HEK293 (cell line): ENCODE measurements around the gene HMGA1.
A peak's percentile ranks its signal among the peaks of the same experiment; 100 is the strongest.

ENCODE experiments used
- GLIS2 ChIP-seq: fragments of 450-650 bp; formaldehyde crosslinking; IDR thresholded peaks from 2 replicates; pipeline ENCODE4 v1.5.1; 2016; ENCODE audit warnings: missing biosample characterization, missing genetic modification characterization
- KLF1 ChIP-seq: fragments of 450-650 bp; formaldehyde crosslinking; IDR thresholded peaks from 2 replicates; pipeline ENCODE4 v1.5.1; 2016; ENCODE audit warnings: missing biosample characterization, missing genetic modification characterization
- SP7 ChIP-seq: fragments of 450-650 bp; formaldehyde crosslinking; IDR thresholded peaks from 2 replicates; pipeline ENCODE4 v1.5.1; 2016; ENCODE audit warnings: missing biosample characterization, missing genetic modification characterization
- TCF7L2 ChIP-seq: IDR thresholded peaks from 2 replicates; pipeline ENCODE4 v1.6.1; 2011; ENCODE audit warnings: low read depth, mild to moderate bottlenecking, inconsistent platforms, low read length, moderate library complexity, borderline replicate concordance
- ZBTB17 ChIP-seq: fragments of 450-650 bp; formaldehyde crosslinking; IDR thresholded peaks from 2 replicates; pipeline ENCODE4 v1.5.1; 2016; ENCODE audit warnings: missing biosample characterization, missing genetic modification characterization
- ZBTB48 ChIP-seq: fragments of 450-650 bp; formaldehyde crosslinking; IDR thresholded peaks from 2 replicates; pipeline ENCODE4 v1.5.1; 2016; ENCODE audit warnings: missing biosample characterization, missing genetic modification characterization
- ZFHX2 ChIP-seq: fragments of 450-650 bp; formaldehyde crosslinking; conservative IDR thresholded peaks from 2 replicates; pipeline ENCODE4 v1.5.1; 2016; ENCODE audit warnings: missing biosample characterization, missing genetic modification characterization
- ZFP69B ChIP-seq: fragments of 450-650 bp; formaldehyde crosslinking; IDR thresholded peaks from 2 replicates; pipeline ENCODE4 v1.5.1; 2016; ENCODE audit warnings: missing biosample characterization, missing genetic modification characterization
- ZNF426 ChIP-seq: fragments of 450-650 bp; formaldehyde crosslinking; IDR thresholded peaks from 2 replicates; pipeline ENCODE4 v1.5.1; 2017; ENCODE audit warnings: missing biosample characterization, missing genetic modification characterization, mild to moderate bottlenecking, inconsistent platforms, moderate library complexity
- ZNF501 ChIP-seq: fragments of 450-650 bp; formaldehyde crosslinking; IDR thresholded peaks from 2 replicates; pipeline ENCODE4 v1.5.1; 2016; ENCODE audit warnings: missing biosample characterization, missing genetic modification characterization
- ZNF549 ChIP-seq: fragments of 450-650 bp; IDR thresholded peaks from 2 replicates; pipeline ENCODE4 v1.5.1; 2018; ENCODE audit warnings: missing biosample characterization, missing genetic modification characterization, mild to moderate bottlenecking, inconsistent platforms, moderate library complexity
- ZNF626 ChIP-seq: fragments of 450-650 bp; sonication (Bioruptor Pico); formaldehyde crosslinking; IDR thresholded peaks from 2 replicates; pipeline ENCODE4 v1.5.1; 2018; ENCODE audit warnings: missing biosample characterization, missing genetic modification characterization, inconsistent platforms
- ZNF654 ChIP-seq: fragments of 450-650 bp; formaldehyde crosslinking; IDR thresholded peaks from 2 replicates; pipeline ENCODE4 v1.5.1; 2016; ENCODE audit warnings: low read depth, missing biosample characterization, missing genetic modification characterization
- ZNF707 ChIP-seq: fragments of 450-650 bp; formaldehyde crosslinking; IDR thresholded peaks from 2 replicates; pipeline ENCODE4 v1.5.1; 2016; ENCODE audit warnings: missing biosample characterization, missing genetic modification characterization
- ZNF843 ChIP-seq: fragments of 450-650 bp; formaldehyde crosslinking; IDR thresholded peaks from 2 replicates; pipeline ENCODE4 v1.5.1; 2016; ENCODE audit warnings: missing biosample characterization, missing genetic modification characterization
- ZSCAN30 ChIP-seq: fragments of 450-650 bp; IDR thresholded peaks from 2 replicates; pipeline ENCODE4 v1.5.1; 2018; ENCODE audit warnings: missing biosample characterization, mild to moderate bottlenecking, missing genetic modification characterization, moderate library complexity
- TF ChIP-seq, protein P1 (sequence below): fragments of 450-650 bp; formaldehyde crosslinking; IDR thresholded peaks from 2 replicates; pipeline ENCODE4 v1.5.1; 2016; ENCODE audit warnings: missing biosample characterization, missing genetic modification characterization
- TF ChIP-seq, protein P2 (sequence below): fragments of 450-650 bp; formaldehyde crosslinking; IDR thresholded peaks from 2 replicates; pipeline ENCODE4 v1.5.1; 2016; ENCODE audit warnings: missing biosample characterization, missing genetic modification characterization, borderline replicate concordance
- TF ChIP-seq, protein P3 (sequence below): fragments of 450-650 bp; formaldehyde crosslinking; IDR thresholded peaks from 2 replicates; pipeline ENCODE4 v1.5.1; 2016; ENCODE audit warnings: missing biosample characterization, missing genetic modification characterization
- TF ChIP-seq, protein P4 (sequence below): fragments of 450-650 bp; formaldehyde crosslinking; IDR thresholded peaks from 2 replicates; pipeline ENCODE4 v1.5.1; 2017; ENCODE audit warnings: missing biosample characterization, mild to moderate bottlenecking, missing genetic modification characterization, moderate library complexity
- TF ChIP-seq, protein P5 (sequence below): fragments of 450-650 bp; formaldehyde crosslinking; IDR thresholded peaks from 2 replicates; pipeline ENCODE4 v1.5.1; 2016; ENCODE audit warnings: missing biosample characterization, missing genetic modification characterization

HMGA1 gene

DNA sequence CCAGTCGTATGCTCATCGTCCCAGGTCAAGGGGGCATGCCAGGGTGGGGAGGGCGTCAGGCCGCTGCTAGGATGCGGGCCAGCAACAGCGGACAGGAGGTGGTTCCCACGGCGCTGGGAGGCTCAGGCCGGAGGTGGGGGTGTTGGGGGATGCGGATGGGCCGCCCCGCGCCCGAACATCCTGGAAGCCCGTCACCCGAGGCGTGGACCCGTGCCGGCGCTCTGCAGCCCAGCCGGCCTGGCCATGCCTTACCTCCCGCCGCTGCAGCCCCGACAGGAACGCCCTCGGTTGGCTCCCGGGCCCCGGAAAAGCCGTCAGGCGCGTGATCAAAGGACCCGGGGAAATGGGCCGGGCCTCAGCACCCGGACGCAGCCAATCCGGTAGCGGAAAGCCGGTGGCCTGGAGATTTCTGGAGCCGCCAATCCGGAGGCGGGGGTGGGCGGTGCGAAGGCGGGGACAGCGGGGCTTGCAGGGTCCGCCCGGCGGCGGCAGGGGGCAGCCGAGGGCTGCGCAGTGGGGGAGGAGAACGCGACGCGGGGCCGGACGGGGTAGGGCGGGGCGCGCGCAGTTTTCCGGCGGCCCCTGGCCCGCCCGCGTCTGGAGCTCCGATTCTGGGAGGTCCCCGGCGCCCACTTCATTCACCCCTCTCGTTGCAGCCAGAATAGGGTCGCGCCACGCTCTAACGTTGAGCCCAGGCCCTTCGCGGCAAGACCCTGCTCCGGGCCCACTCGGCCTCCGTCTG lies 12.2 kb downstream of the HMGA1 start, which contains the start of gene SMIM29 (continued):
- TF ChIP-seq, protein P1, sequence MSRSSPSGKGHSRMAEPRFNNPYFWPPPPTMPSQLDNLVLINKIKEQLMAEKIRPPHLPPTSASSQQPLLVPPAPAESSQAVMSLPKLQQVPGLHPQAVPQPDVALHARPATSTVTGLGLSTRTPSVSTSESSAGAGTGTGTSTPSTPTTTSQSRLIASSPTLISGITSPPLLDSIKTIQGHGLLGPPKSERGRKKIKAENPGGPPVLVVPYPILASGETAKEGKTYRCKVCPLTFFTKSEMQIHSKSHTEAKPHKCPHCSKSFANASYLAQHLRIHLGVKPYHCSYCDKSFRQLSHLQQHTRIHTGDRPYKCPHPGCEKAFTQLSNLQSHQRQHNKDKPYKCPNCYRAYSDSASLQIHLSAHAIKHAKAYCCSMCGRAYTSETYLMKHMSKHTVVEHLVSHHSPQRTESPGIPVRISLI: no peak
- TF ChIP-seq ZNF501 (tag by site-specific recombination) (peak; percentile 69; the same call in 1 of the 2 replicates), ZNF654 (tag by site-specific recombination) (peak; percentile 43), ZFHX2 (tag by site-specific recombination) (peak; percentile 98), ZBTB48 (tag by site-specific recombination) (peak; percentile 81), ZFP69B (peak; percentile 26; the same call in 1 of the 2 replicates), KLF1 (tag by site-specific recombination) (peak; percentile 57), SP7 (peak; percentile 69; the same call in 1 of the 2 replicates), TCF7L2 (peak; percentile 97), ZSCAN30 (tag by site-specific recombination) (peak; percentile 66; the same call in 1 of the 2 replicates), ZBTB17 (tag by site-specific recombination) (peak; percentile 59), ZNF549 (no peak), ZNF707 (tag by site-specific recombination) (no peak), ZNF843 (peak; percentile 33; the same call in 1 of the 2 replicates), ZNF626 (tag by site-specific recombination) (no peak), GLIS2 (peak; percentile 74), ZNF426 (no peak)
- TF ChIP-seq, protein P2, sequence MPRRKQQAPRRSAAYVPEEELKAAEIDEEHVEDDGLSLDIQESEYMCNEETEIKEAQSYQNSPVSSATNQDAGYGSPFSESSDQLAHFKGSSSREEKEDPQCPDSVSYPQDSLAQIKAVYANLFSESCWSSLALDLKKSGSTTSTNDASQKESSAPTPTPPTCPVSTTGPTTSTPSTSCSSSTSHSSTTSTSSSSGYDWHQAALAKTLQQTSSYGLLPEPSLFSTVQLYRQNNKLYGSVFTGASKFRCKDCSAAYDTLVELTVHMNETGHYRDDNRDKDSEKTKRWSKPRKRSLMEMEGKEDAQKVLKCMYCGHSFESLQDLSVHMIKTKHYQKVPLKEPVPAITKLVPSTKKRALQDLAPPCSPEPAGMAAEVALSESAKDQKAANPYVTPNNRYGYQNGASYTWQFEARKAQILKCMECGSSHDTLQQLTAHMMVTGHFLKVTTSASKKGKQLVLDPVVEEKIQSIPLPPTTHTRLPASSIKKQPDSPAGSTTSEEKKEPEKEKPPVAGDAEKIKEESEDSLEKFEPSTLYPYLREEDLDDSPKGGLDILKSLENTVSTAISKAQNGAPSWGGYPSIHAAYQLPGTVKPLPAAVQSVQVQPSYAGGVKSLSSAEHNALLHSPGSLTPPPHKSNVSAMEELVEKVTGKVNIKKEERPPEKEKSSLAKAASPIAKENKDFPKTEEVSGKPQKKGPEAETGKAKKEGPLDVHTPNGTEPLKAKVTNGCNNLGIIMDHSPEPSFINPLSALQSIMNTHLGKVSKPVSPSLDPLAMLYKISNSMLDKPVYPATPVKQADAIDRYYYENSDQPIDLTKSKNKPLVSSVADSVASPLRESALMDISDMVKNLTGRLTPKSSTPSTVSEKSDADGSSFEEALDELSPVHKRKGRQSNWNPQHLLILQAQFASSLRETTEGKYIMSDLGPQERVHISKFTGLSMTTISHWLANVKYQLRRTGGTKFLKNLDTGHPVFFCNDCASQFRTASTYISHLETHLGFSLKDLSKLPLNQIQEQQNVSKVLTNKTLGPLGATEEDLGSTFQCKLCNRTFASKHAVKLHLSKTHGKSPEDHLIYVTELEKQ (tag by site-specific recombination): peak; percentile 27; the same call in 1 of the 2 replicates
- TF ChIP-seq, protein P3, sequence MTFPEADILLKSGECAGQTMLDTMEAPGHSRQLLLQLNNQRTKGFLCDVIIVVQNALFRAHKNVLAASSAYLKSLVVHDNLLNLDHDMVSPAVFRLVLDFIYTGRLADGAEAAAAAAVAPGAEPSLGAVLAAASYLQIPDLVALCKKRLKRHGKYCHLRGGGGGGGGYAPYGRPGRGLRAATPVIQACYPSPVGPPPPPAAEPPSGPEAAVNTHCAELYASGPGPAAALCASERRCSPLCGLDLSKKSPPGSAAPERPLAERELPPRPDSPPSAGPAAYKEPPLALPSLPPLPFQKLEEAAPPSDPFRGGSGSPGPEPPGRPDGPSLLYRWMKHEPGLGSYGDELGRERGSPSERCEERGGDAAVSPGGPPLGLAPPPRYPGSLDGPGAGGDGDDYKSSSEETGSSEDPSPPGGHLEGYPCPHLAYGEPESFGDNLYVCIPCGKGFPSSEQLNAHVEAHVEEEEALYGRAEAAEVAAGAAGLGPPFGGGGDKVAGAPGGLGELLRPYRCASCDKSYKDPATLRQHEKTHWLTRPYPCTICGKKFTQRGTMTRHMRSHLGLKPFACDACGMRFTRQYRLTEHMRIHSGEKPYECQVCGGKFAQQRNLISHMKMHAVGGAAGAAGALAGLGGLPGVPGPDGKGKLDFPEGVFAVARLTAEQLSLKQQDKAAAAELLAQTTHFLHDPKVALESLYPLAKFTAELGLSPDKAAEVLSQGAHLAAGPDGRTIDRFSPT (tag by site-specific recombination): peak; percentile 95
- TF ChIP-seq, protein P4, sequence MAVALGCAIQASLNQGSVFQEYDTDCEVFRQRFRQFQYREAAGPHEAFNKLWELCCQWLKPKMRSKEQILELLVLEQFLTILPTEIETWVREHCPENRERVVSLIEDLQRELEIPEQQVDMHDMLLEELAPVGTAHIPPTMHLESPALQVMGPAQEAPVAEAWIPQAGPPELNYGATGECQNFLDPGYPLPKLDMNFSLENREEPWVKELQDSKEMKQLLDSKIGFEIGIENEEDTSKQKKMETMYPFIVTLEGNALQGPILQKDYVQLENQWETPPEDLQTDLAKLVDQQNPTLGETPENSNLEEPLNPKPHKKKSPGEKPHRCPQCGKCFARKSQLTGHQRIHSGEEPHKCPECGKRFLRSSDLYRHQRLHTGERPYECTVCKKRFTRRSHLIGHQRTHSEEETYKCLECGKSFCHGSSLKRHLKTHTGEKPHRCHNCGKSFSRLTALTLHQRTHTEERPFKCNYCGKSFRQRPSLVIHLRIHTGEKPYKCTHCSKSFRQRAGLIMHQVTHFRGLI (tag by site-specific recombination): peak; percentile 84
- TF ChIP-seq, protein P5, sequence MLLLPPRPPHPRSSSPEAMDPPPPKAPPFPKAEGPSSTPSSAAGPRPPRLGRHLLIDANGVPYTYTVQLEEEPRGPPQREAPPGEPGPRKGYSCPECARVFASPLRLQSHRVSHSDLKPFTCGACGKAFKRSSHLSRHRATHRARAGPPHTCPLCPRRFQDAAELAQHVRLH (tag by site-specific recombination): no peak
